C4-2B (cell line): ENCODE data around the gene PRKG1.

Experiments
- CTCF ChIP-seq: fragments of 450-650 bp; conservative IDR thresholded peaks from 2 replicates; pipeline ENCODE4 v1.5.1; 2017; ENCODE audit warnings: mild to moderate bottlenecking
- ZFX ChIP-seq: fragments of 450-650 bp; IDR thresholded peaks from 2 replicates; pipeline ENCODE4 v1.6.1; 2017

DNA sequence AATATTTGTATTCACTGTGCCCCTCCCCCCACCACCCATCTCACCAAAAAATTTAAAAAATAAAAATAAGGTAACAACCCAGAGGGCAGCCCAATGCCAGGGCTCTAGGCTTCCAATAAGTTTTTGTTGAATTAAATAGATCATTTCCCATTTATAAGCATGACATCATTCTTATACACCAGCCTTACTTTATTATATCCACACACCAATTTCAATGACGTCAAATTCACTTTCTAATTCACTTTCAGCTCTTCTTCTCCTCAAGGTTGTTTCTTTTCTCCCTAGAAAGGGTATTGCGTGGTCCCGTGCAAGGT, 1238.6 kb downstream of the PRKG1 start:
- TF ChIP-seq CTCF (no peak), ZFX (no peak)
